ENCODE measurements around the gene HMGCS2. TPM values are rescaled to one million over a fixed set of nuclear protein-coding genes. Genes with fewer than 3 reads are reported as not detected.
"Not testable (repeated sequence)": the region's sequence is repeated elsewhere in the genome, so short reads cannot be mapped to it uniquely, and the experiment has no call there.

Gene HMGCS2
- total RNA-seq, 1 donor from 2014 or later: not detected

- H3K9me3 Mint-ChIP-seq: no peaks in the 10 kb centered on the region
- peaks cover 10% of the 10 kb centered on the region for H3K4me1 Mint-ChIP-seq
- H3K27ac Mint-ChIP-seq: no peak overlapping the region
- H3K27me3 Mint-ChIP-seq: peaks cover 9% of the 10 kb centered on the region
- no peak overlapping the region for H3K4me3 Mint-ChIP-seq
- no peaks in the 10 kb centered on the region for H3K36me3 Mint-ChIP-seq (ENCODE audit: low read depth)
- DNase-seq: no peak
- intact Hi-C loops (cut with micrococcal nuclease): no loop called here
These were observed 30.3 kb upstream of the HMGCS2 start for GRCh38 chr1:119799003-119799402.

- Mint-ChIP-seq H3K36me3 (ENCODE audit: low read depth) (no peaks in the 10 kb centered on the region), H3K27me3 (peaks cover under 1% of the 10 kb centered on the region), H3K4me3 (no peak overlapping the region), H3K4me1 (peaks cover 10% of the 10 kb centered on the region), H3K27ac (no peak overlapping the region), H3K9me3 (no peaks in the 10 kb centered on the region)
- no peak for DNase-seq
- intact Hi-C loops (cut with micrococcal nuclease): no loop called here
These were observed 28.9 kb upstream of the HMGCS2 start for GRCh38 chr1:119797606-119798005.

DNA sequence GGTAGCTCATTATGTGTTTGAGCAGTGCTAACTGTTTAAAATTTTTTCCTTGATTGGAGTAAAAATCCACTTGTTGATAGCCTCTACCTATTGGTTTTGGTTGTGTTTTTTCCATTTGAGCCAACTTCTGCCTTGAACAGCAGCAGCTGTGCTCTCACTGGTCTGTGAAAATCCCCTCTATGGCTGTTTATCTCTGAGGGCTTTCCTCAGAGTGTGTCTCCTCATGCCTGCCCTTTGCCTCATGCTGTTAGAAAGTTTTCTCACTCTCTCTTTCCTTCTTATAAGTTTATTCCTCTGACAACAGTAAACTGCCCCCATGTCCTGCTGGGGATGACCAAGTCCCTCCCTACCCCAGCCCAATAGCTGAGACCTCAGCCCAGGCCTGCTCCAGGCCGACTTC is 28.5 kb upstream of the HMGCS2 start:
- Mint-ChIP-seq H3K27ac (no peak overlapping the region), H3K27me3 (no peaks in the 10 kb centered on the region), H3K4me1 (peaks cover 10% of the 10 kb centered on the region), H3K4me3 (no peak overlapping the region), H3K9me3 (no peaks in the 10 kb centered on the region), H3K36me3 (ENCODE audit: low read depth) (no peaks in the 10 kb centered on the region)
- DNase-seq: no peak
- intact Hi-C loops (cut with micrococcal nuclease): no loop called here

DNA sequence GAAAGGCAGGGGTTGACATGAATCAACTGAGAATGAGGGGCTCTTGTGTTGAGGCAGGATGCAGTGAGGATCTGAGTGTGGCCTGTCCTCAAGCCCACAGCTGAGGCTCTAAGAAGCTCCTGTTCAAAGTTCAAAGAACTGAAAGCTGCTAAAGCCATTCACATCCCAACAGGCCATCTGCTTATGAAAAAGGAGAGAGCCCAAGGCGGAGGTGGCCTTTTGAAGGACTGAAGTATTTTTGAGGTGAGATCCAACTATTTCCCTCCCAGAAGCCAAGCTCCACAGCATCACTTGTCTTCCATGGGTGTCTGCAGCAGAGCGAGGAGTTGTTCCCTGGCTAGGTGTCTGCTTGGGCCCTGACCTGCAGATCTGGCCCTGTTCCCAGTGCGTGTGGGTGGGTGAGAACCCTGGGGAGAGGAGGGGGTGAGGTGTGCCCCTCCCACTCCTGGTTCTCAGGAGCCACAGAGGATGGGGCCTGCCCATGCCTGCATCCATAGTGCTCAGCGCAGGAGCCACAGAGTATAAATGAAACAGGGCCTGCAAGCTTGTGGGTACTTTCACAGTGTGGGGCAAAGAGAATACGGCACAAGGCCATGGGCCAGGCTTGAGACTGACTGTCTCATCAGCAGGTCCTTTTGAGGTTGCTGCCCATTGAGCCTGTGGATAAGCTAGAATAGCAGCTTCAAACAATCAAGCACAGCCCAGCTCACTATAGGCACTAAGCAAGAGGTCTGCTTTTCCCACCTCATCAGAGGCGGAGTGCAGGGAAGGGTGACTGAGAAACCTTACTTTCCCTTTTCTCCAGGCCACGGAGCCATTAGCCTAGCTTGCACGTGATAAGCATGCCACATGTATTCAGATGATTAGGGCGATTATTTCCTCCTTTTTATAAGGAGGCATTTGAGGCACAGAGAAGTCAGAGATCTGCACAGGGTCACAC is 26.8 kb upstream of the HMGCS2 start:
- Mint-ChIP-seq H3K4me3 (no peak overlapping the region), H3K27me3 (no peaks in the 10 kb centered on the region), H3K36me3 (ENCODE audit: low read depth) (no peaks in the 10 kb centered on the region), H3K27ac (no peak overlapping the region), H3K9me3 (no peaks in the 10 kb centered on the region), H3K4me1 (peaks cover 10% of the 10 kb centered on the region)
- intact Hi-C loops (cut with micrococcal nuclease): no loop called here
- DNase-seq: no peak

DNA sequence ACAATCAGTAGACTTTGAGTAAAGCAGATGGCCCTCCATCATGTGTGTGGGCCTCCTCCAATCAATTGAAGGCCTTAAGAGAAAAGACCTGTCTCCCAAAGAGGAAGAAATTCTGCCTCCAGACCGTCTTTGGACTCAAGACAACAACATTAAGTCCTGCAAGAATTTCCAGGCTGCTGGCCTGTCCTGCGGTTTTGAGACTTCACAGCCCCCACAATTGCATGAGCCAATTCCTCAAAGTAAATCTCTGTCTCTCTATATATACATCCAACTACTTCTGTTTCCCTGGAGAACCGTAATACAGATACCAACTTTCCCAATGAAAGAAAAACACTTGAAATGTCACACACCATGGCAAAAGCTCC is 26.2 kb upstream of the HMGCS2 start:
- Mint-ChIP-seq H3K27me3 (peaks cover 2% of the 10 kb centered on the region), H3K27ac (no peak overlapping the region), H3K9me3 (no peaks in the 10 kb centered on the region), H3K4me3 (no peak overlapping the region), H3K4me1 (peaks cover 10% of the 10 kb centered on the region), H3K36me3 (ENCODE audit: low read depth) (no peaks in the 10 kb centered on the region)
- intact Hi-C loops (cut with micrococcal nuclease): no loop called here
- DNase-seq: no peak

- intact Hi-C loops (cut with micrococcal nuclease): no loop called here
- H3K27me3 Mint-ChIP-seq: peaks cover 2% of the 10 kb centered on the region
- no peak for DNase-seq
- no peak overlapping the region for H3K4me3 Mint-ChIP-seq
- H3K9me3 Mint-ChIP-seq: no peaks in the 10 kb centered on the region
- H3K27ac Mint-ChIP-seq: no peak overlapping the region
- no peaks in the 10 kb centered on the region for H3K36me3 Mint-ChIP-seq (ENCODE audit: low read depth)
- peaks cover 8% of the 10 kb centered on the region for H3K4me1 Mint-ChIP-seq
These were observed 25.6 kb upstream of the HMGCS2 start for GRCh38 chr1:119794230-119794875.

GRCh38 chr1:119791377-119791776 is 22.7 kb upstream of the HMGCS2 start:
- Mint-ChIP-seq H3K27ac (no peak overlapping the region), H3K36me3 (ENCODE audit: low read depth) (no peaks in the 10 kb centered on the region), H3K4me1 (peaks cover 9% of the 10 kb centered on the region), H3K27me3 (peaks cover 2% of the 10 kb centered on the region), H3K9me3 (no peaks in the 10 kb centered on the region), H3K4me3 (no peak overlapping the region)
- intact Hi-C loops (cut with micrococcal nuclease): no loop called here
- no peak for DNase-seq

- no peak overlapping the region for H3K4me3 Mint-ChIP-seq
- no peak overlapping the region for H3K27ac Mint-ChIP-seq
- no peak for DNase-seq
- H3K9me3 Mint-ChIP-seq: no peaks in the 10 kb centered on the region
- intact Hi-C loops (cut with micrococcal nuclease): no loop called here
- peaks cover 16% of the 10 kb centered on the region for H3K4me1 Mint-ChIP-seq
- no peaks in the 10 kb centered on the region for H3K36me3 Mint-ChIP-seq (ENCODE audit: low read depth)
- H3K27me3 Mint-ChIP-seq: peaks cover 2% of the 10 kb centered on the region
These were observed 21.9 kb upstream of the HMGCS2 start for GRCh38 chr1:119790451-119791198.

- intact Hi-C loops (cut with micrococcal nuclease): loop anchor here (1.0 kb wide), 1 partner anchor 30 kb away; no protein-coding TSS in a partner anchor
- Mint-ChIP-seq H3K36me3 (ENCODE audit: low read depth) (no peaks in the 10 kb centered on the region), H3K4me1 (peaks cover 38% of the 10 kb centered on the region), H3K9me3 (no peaks in the 10 kb centered on the region), H3K27ac (no peak overlapping the region), H3K4me3 (peak overlapping the region; percentile 11), H3K27me3 (peaks cover 13% of the 10 kb centered on the region)
- DNase-seq: no peak
These were observed 19.1 kb upstream of the HMGCS2 start for GRCh38 chr1:119787776-119788175.

DNA sequence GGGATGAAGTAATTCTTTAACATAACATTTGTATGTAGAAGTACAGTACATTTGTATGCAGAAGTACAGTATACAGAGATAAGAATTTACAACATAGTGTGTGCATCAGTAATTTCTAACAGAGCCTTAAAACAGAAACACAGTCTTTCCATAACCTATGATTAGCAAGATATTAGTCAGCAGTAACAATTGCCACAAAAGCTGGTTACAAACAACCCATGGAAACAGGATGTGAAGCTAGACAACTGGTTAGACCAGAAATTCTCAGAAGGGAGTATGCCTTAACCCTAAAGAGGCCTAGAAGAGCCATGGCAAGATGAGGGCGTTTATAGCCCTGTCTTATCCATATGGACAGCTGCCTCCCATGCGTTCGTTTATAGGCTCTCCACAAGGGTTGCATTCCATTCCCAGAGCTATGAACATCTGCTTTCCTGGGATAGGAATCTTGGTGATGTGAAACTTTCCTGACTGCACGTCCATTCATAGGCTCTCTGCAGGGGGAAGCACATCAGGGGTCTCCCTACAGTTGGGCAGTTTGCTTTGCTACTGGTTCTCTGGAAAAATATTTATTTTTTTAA is 17.9 kb upstream of the HMGCS2 start:
- H3K9me3 Mint-ChIP-seq; intact Hi-C loops (cut with micrococcal nuclease); H3K36me3 Mint-ChIP-seq (ENCODE audit: low read depth); H3K4me3 Mint-ChIP-seq: not testable (repeated sequence)
- DNase-seq: peak; percentile 77
- H3K27ac Mint-ChIP-seq: peak overlapping the region; percentile 36
- peaks cover 22% of the 10 kb centered on the region for H3K27me3 Mint-ChIP-seq
- peaks cover 41% of the 10 kb centered on the region for H3K4me1 Mint-ChIP-seq

DNA sequence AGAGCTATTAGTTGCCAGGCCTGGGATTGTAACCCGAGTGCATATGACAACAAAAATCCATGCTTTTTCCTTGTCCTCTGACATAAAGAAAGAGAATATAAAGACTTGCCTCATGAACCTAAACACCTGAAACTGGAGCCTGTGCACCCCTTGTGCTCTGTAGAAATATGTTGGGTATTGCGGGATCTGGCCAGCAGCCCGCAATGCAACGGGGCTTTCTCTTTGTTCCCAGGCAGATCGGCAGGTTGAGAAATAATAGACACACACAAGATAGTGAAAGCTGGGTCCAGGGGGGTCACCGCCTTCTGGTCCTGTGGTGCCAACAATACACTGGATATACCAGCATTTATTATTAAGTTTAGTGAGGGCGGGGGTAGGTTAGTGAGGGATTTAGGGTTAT is 17.3 kb upstream of the HMGCS2 start:
- H3K9me3 Mint-ChIP-seq; intact Hi-C loops (cut with micrococcal nuclease); DNase-seq; H3K36me3 Mint-ChIP-seq (ENCODE audit: low read depth): not testable (repeated sequence)
- Mint-ChIP-seq H3K4me3 (peak overlapping the region; percentile 55), H3K27ac (peak overlapping the region; percentile 36), H3K27me3 (peaks cover 28% of the 10 kb centered on the region), H3K4me1 (peaks cover 41% of the 10 kb centered on the region)

DNA sequence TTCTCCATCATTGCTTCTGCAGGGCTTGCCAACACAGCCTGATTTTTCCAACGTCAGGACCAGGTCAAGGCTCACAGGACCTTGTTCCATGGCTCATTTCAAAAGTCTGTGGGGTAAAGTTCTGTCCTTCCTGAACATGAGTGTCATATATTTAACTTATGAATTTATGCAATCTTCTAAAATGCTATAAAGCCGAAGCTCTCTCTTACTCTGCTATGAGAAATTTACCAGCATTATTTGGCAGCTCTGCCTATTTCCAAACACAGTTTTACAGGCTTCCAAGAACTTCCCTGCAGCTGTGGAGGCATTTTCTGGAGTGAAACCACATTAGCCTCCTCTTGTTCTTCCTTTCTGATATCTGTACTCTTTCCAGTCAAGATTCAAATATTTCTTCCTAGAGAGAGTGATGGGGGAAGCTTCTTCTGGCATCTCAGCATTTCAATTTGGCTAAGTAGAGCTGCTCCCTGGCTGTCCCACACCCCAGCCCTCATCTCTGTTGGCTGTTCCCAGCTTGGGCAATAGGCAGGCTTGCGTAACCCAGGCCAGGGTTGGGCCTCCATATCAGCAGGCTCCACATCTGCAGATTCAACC is 15.6 kb upstream of the HMGCS2 start:
- intact Hi-C loops (cut with micrococcal nuclease): no loop called here
- no peak overlapping the region for H3K27ac Mint-ChIP-seq
- DNase-seq: no peak
- no peaks in the 10 kb centered on the region for H3K9me3 Mint-ChIP-seq
- no peaks in the 10 kb centered on the region for H3K36me3 Mint-ChIP-seq (ENCODE audit: low read depth)
- peaks cover 43% of the 10 kb centered on the region for H3K4me1 Mint-ChIP-seq
- no peak overlapping the region for H3K4me3 Mint-ChIP-seq
- H3K27me3 Mint-ChIP-seq: peaks cover 39% of the 10 kb centered on the region

GRCh38 chr1:119783354-119784185 is 14.9 kb upstream of the HMGCS2 start:
- no peak overlapping the region for H3K4me3 Mint-ChIP-seq
- H3K27ac Mint-ChIP-seq: no peak overlapping the region
- intact Hi-C loops (cut with micrococcal nuclease): no loop called here
- peaks cover 40% of the 10 kb centered on the region for H3K27me3 Mint-ChIP-seq
- H3K9me3 Mint-ChIP-seq: no peaks in the 10 kb centered on the region
- no peak for DNase-seq
- H3K4me1 Mint-ChIP-seq: peaks cover 43% of the 10 kb centered on the region
- no peaks in the 10 kb centered on the region for H3K36me3 Mint-ChIP-seq (ENCODE audit: low read depth)
